Neuron (in vitro differentiated cells): Measurements from ENCODE around the gene AHI1.

Source experiments
- H2AFZ ChIP-seq: one replicate; pipeline ENCODE4 v1.6.1; 2013; ENCODE audit warnings: low read depth, mild to moderate bottlenecking, inconsistent platforms, low read length, moderate library complexity
- H3K27me3 ChIP-seq: one replicate; pipeline ENCODE4 v1.6.1; 2013; ENCODE audit warnings: low read length; ENCODE audit not compliant: insufficient read depth
- H3K36me3 ChIP-seq: one replicate; pipeline ENCODE4 v1.6.1; 2013; ENCODE audit warnings: low read length; ENCODE audit not compliant: insufficient read depth
- H3K4me1 ChIP-seq: one replicate; pipeline ENCODE4 v1.6.1; 2013; ENCODE audit warnings: low read length; ENCODE audit not compliant: insufficient read depth
- H3K4me3 ChIP-seq: 2 replicates; pipeline ENCODE4 v1.5.1; 2013; ENCODE audit warnings: mild to moderate bottlenecking, low read length, moderate library complexity
- H3K9me3 ChIP-seq: one replicate; pipeline ENCODE4 v1.6.1; 2013; ENCODE audit warnings: low read length

Gene AHI1

DNA sequence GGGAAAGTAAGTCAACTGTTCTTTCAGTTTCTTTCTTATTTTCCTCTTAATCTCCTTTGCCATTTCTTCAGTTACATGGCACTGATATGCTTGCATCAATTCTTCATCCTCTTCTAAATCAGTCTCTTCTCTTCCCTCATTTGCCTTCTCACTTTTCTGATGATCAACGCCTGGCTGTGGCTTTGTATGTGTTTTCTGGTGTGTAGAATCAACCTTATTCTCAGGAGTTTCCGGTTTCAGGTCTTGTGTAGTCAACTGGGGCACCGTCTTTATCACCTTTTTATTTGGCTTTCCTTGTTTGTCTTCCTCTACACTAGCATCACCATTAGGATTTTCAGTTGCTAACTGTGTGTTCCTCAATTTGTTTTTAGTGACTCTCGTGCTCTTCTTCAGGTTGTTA is 31.6 kb downstream of the AHI1 start:
- H3K27me3 ChIP-seq: no peaks in the 10 kb centered on the region
- H3K4me3 ChIP-seq: no peak overlapping the region
- H2AFZ ChIP-seq: no peak overlapping the region
- no peaks in the 10 kb centered on the region for H3K4me1 ChIP-seq
- peaks cover 26% of the 10 kb centered on the region for H3K36me3 ChIP-seq
- H3K9me3 ChIP-seq: peaks cover 3% of the 10 kb centered on the region

DNA sequence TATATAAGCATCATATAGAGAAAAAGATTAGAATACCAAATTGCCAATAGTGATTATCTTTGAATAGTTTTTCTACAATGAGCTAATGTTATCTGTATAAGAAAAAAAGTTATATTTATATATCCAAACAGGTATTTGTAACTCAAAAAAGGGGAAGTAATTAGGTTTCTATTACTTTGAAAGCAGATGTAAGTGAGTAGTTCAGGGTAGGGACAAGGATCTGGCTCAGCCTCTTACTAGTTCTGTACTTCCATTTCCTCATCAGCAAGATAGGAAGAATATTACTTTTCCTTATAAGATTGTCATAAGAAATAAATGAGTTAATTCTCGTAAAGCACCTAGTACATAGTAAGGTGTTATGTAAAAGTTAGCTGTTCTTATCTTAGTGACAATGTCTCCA is 32.2 kb downstream of the AHI1 start:
- Histone ChIP-seq H3K4me1 (no peaks in the 10 kb centered on the region), H3K36me3 (peaks cover 30% of the 10 kb centered on the region), H3K27me3 (no peaks in the 10 kb centered on the region), H3K9me3 (no peaks in the 10 kb centered on the region), H3K4me3 (no peak overlapping the region), H2AFZ (no peak overlapping the region)

DNA sequence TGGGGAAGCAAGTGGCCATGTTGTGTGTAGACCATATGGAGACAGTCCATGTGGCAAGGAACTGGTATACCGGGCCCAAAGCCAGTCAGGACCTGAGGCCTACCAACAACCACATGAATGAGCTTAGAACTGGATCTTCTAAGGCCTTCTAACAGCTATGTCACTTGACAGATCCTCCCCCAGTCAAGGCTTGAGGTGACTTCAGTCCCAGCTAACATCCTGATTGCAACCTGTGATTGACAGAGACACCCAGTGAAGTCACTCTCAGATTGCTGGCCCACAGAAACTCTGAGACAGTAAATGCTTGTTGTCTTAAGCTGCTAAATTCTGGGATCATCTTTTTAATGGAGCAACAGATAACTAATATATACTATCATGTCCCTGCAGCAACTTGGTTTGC is 32.9 kb downstream of the AHI1 start:
- peaks cover 30% of the 10 kb centered on the region for H3K36me3 ChIP-seq
- H2AFZ ChIP-seq: no peak overlapping the region

DNA sequence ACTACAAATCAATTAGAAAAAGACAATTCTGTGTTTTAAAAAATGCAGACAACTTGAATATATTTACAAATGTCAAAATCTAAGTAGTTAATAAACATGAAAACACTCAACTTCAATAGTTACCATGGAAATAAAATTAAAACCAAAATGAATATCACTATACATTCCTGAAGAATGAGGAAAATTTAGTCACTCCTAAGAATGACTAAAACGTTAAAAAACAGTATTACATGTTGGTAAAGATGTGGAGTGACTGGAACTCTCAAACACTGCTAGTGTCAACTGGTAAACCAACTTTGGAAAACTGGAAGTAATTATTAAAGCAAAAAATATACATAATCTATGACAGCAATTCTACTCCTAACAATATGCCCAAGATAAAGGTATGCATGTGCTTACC is 36.3 kb downstream of the AHI1 start:
- peaks cover 38% of the 10 kb centered on the region for H3K36me3 ChIP-seq
- no peaks in the 10 kb centered on the region for H3K27me3 ChIP-seq
- no peak overlapping the region for H2AFZ ChIP-seq
- H3K9me3 ChIP-seq: no peaks in the 10 kb centered on the region
- H3K4me3 ChIP-seq: no peak overlapping the region
- H3K4me1 ChIP-seq: no peaks in the 10 kb centered on the region

More for the DNA sequence above, 32.9 kb downstream of the AHI1 start:
- Histone ChIP-seq H3K9me3 (no peaks in the 10 kb centered on the region), H3K27me3 (no peaks in the 10 kb centered on the region), H3K4me1 (no peaks in the 10 kb centered on the region), H3K4me3 (no peak overlapping the region)

DNA sequence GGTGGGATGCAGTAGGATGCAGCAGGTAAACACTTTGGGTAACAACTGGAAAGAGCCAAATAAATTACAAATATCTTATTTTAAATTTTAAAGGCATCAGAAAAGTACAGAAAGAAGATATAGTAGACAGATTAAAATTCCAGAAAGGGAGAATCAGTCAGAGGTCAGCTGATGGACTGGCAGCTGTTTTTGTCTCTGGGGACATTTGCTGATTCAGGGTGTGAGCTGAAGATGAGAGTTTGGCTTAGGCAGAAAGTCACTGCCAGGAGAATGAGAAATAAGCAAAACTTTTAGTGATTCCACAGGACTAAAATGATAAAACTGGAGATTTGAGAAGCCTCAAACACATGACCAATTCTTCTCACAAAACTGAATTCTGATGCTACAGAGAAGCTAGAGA is 39.5 kb downstream of the AHI1 start:
- H3K4me1 ChIP-seq: no peaks in the 10 kb centered on the region
- no peaks in the 10 kb centered on the region for H3K27me3 ChIP-seq
- no peaks in the 10 kb centered on the region for H3K9me3 ChIP-seq
- H3K4me3 ChIP-seq: no peak overlapping the region
- H3K36me3 ChIP-seq: peaks cover 23% of the 10 kb centered on the region
- H2AFZ ChIP-seq: no peak overlapping the region

DNA sequence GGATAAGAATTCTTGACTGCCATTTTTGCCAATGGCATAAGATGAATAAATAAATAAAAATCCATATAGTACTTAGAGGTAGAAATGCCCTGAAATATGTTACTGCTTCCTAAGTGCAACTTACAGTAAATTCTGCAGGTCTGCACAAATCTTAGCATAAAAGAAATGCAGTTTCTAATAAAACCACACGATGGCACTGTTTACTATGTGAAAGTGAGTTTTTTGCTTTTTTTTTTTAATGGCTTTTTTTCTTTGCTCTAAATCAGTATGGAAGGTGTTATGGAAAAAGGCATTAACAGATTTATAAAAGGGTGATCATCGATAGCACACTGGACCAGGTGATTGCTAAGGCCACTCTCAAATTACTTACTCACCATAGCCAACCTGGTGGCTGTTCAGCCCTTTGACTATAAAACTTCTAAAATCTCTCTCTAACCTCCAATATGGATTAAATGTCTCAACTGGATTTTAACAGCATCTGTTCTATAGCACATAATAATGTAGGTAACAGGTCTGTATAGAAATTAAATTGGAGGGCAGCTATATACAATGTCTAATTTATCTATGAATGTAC is 45.8 kb downstream of the AHI1 start:
- H2AFZ ChIP-seq: no peak overlapping the region
- no peaks in the 10 kb centered on the region for H3K27me3 ChIP-seq
- H3K36me3 ChIP-seq: peaks cover 18% of the 10 kb centered on the region
- no peaks in the 10 kb centered on the region for H3K4me1 ChIP-seq
- no peak overlapping the region for H3K4me3 ChIP-seq
- H3K9me3 ChIP-seq: no peaks in the 10 kb centered on the region

DNA sequence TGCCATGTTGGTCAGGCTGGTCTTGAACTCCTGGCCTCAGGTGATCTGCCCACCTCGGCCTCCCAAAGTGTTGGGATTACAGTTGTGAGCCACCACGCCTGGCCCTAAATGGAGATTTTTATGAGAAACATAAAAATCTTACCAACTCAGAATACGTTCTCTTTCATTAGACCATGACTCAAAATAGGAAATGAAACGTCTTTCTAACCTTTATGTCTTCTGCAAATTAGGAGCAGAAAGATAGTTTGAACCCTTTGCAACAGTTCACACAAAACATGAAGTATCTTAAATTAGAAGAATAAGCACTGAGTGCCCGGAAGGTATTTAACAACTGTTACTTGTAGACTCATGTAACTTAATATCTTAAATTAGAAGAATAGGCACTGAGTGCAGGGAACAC is 48.3 kb downstream of the AHI1 start:
- Histone ChIP-seq H3K36me3 (peaks cover 20% of the 10 kb centered on the region), H3K4me3 (no peak overlapping the region), H3K4me1 (no peaks in the 10 kb centered on the region), H3K9me3 (no peaks in the 10 kb centered on the region), H2AFZ (no peak overlapping the region), H3K27me3 (no peaks in the 10 kb centered on the region)

DNA sequence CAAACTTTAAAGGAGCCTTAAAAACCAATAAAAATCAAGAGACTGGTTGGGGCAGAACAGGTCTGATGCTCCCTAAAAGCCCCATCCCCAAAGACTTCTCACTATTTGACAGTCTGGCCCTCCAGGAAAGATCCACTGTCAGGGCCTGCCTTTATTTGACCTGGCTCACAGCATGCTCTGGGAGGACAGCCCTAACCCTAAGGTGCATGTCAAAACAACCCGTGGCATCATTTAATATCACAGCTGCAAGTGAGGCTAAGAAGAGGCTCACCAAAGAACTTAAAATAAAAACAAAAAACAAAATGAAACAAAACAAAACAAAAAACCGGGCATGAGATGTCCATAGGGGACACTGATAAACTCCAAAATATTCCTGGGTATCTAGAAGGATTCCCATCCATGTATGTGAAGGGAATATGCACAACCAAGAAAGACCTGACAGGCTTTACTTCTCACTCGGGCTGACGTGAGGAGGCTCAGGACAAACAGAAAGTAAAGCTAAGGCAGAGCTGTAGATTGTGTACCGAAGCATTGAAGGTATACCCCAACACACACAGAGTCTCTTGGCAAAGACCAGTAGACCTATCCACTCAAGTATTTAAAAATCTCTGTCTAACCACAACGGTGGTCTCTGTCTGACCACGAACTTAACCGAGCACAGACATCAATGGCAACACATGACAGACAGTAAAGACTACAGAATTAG is 57.3 kb downstream of the AHI1 start:
- Histone ChIP-seq H3K9me3 (no peaks in the 10 kb centered on the region), H3K27me3 (no peaks in the 10 kb centered on the region), H3K36me3 (peaks cover 35% of the 10 kb centered on the region), H3K4me1 (peaks cover 4% of the 10 kb centered on the region), H3K4me3 (no peak overlapping the region), H2AFZ (no peak overlapping the region)

DNA sequence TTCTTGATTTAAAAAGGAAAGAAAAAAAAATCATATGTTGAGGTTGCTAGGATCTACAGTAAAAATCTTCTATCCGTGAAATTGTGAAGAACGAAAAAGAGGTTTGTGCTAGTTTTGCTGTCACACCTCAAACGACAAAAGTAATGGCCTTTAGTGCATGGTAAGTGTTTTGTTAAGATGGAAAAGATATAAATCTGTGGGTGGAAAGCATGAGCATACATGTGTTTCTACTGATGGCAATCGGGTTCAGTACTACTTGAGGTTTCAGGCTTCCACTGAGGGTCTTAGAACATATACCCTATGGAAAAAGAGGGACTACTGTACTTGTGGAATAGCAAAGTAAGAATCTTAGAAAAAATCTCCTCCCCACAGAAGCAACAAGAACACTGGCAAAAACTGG is 58.0 kb downstream of the AHI1 start:
- Histone ChIP-seq H3K9me3 (no peaks in the 10 kb centered on the region), H2AFZ (no peak overlapping the region), H3K4me1 (peaks cover 10% of the 10 kb centered on the region), H3K36me3 (peaks cover 35% of the 10 kb centered on the region), H3K4me3 (no peak overlapping the region), H3K27me3 (no peaks in the 10 kb centered on the region)

DNA sequence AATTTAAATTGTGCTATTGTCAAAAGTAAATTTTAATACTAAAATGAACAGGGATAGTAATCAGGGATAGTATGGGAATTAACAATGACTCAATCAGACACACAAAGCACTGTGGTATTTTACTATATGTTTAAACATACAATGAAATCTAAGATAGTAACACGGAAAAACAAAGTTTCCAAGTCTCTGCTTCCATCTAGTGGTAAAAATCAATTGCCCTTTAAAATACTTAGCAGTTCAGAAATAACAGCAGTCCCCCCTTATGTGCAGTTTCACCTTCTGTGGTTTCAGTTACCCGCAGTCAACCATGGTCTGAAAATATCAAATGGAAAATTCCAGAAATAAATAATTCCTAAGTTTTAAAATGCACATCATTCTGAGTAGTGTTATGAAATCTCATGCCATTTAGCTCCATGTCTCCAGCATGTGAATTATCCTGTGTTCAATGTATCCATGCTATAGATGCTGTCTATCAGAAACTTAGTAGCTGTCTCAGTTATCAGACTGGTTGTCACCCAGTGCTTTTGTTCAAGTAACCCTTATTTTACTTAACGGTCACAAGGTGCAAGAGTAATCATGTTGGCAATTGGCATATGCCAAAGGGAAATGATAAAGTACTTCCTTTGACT is 58.5 kb downstream of the AHI1 start:
- H3K27me3 ChIP-seq: no peaks in the 10 kb centered on the region
- H3K9me3 ChIP-seq: no peaks in the 10 kb centered on the region
- no peak overlapping the region for H2AFZ ChIP-seq
- H3K36me3 ChIP-seq: peaks cover 30% of the 10 kb centered on the region
- H3K4me3 ChIP-seq: no peak overlapping the region
- H3K4me1 ChIP-seq: peaks cover 10% of the 10 kb centered on the region

DNA sequence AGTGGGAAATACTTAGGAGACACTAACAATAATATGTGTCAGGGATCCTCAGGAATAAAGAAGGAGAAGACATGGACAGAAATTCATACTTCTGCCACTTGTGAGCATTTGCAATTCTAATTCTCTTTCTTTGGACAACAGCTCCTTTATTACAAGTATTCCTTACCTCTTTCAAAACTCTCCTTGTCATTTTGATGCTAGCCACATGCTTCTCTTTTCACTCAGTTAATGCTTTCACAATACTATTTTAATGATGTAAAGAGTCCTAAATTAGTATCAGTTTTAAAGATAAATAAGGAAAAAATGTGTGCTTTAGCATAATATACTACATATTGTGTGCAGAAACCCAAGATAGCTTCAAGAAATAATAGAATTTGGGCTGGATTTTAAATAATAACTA is 62.5 kb downstream of the AHI1 start:
- Histone ChIP-seq H2AFZ (no peak overlapping the region), H3K36me3 (peaks cover 18% of the 10 kb centered on the region), H3K9me3 (no peaks in the 10 kb centered on the region), H3K4me1 (peaks cover 10% of the 10 kb centered on the region), H3K27me3 (no peaks in the 10 kb centered on the region), H3K4me3 (no peak overlapping the region)

DNA sequence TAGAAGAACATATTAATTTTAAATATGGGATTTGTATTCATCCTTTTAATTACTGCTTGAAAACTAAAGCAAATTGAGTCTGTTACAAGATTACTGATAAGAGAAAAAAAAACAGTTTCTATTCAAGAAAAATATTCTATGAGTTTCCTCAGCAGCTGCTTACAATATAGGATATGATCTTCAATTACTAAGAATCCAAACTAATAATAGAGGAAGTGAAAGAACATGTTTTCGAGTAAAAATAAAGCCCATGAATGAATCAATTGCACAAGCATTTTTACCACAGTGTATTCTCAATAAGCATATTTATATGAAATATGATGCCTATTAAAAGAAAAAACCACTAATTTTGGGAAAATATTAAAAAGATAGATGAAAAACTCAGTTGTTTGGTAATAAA is 63.4 kb downstream of the AHI1 start:
- H2AFZ ChIP-seq: no peak overlapping the region
- H3K9me3 ChIP-seq: no peaks in the 10 kb centered on the region
- peaks cover 10% of the 10 kb centered on the region for H3K4me1 ChIP-seq
- peaks cover 18% of the 10 kb centered on the region for H3K36me3 ChIP-seq
- no peaks in the 10 kb centered on the region for H3K27me3 ChIP-seq
- no peak overlapping the region for H3K4me3 ChIP-seq

DNA sequence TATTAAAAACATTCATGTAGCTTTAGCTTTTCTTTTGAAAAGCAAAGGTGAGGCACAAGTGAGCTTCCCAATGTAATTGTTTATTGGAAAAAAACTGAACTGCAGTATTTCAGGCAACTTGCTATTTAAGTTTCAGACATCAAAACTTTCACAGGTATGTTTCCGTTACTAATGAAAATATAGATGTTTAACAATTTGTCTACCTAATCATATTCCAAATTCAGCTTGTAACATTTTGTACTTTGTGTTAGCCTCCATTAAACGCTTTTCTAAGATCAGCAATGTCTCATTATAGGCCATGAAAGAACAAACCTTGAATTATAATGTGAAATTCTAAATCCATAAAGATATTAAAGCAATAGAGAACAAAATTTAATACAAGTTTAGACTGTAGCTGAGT is 69.5 kb downstream of the AHI1 start:
- no peak overlapping the region for H3K4me3 ChIP-seq
- H3K9me3 ChIP-seq: no peaks in the 10 kb centered on the region
- H3K27me3 ChIP-seq: no peaks in the 10 kb centered on the region
- no peaks in the 10 kb centered on the region for H3K4me1 ChIP-seq
- H2AFZ ChIP-seq: no peak overlapping the region
- peaks cover 4% of the 10 kb centered on the region for H3K36me3 ChIP-seq
